HepG2 (cell line): ENCODE data around the gene CLIC2. TPM values are rescaled to one million over a fixed set of nuclear protein-coding genes. Genes with fewer than 3 reads are reported as not detected.
"Not testable (repeated sequence)": the region's sequence is repeated elsewhere in the genome, so short reads cannot be mapped to it uniquely, and the experiment has no call there.

Experiments used
- ATAC-seq: fragments of 200-7000 bp; cut with Tn5 transposase; 3 replicates; pipeline ENCODE4 v1.9.1; 2020; ENCODE audit warnings: mild to moderate bottlenecking, moderate library complexity
- BruUV-seq: library from RNA; stranded (reverse); fragments of 400-500 nt; replicated peaks from 2 replicates; lab custom pipeline; 2021; lab: Mats Ljungman, UMichigan
- CTCF ChIA-PET: fragments of 300-600 bp; formaldehyde crosslinking; extraction: SDS; loops from one replicate; lab custom pipeline; 2021; ENCODE audit warnings: low total read pairs, inconsistent platforms, low intra/inter-chr PET ratio; lab: Yijun Ruan, JAX
- POLR2A ChIA-PET: fragments of 350-600 bp; sonication (Branson Sonifier 250); formaldehyde crosslinking; loops from one replicate; lab custom pipeline; 2020; ENCODE audit warnings: antibody characterized with exemption, inconsistent platforms; lab: Yijun Ruan, JAX
- DNase-seq: peaks from one replicate; pipeline ENCODE4 v3.0.0-alpha.2; 2015; ENCODE audit warnings: low spot score
- FAIRE-seq: peaks from 3 replicates; lab custom pipeline; 2011; peaks lifted over from hg19 to GRCh38; lab: Jason Lieb, UNC
- H2AFZ ChIP-seq: one replicate; pipeline ENCODE4 v1.6.1; 2011; ENCODE audit warnings: low read length, inconsistent platforms
- H3K27ac ChIP-seq: fragments of 300-600 bp; 3 replicates; pipeline ENCODE4 v1.8.0; 2011; ENCODE audit warnings: mixed run types, mild to moderate bottlenecking, mixed read lengths, low read length, inconsistent platforms; ENCODE audit not compliant: insufficient read depth; ENCODE audit errors: extremely low read length
- H3K27me3 ChIP-seq, 2 experiments: fragments of 200-600 bp in 1 of 2; 2 replicates in 1 of 2; 3 replicates in 1 of 2; pipeline versions ENCODE4 v1.6.0 to v1.8.0; 2011; ENCODE audit warnings: low read length in 2 of 2, mild to moderate bottlenecking in 2 of 2, moderate library complexity in 2 of 2, inconsistent platforms in 1 of 2; ENCODE audit not compliant: insufficient read depth in 2 of 2, control insufficient read depth in 1 of 2
- H3K36me3 ChIP-seq, 2 experiments: fragments of 200-600 bp in 1 of 2; replicated peaks in 1 of 2; 2 replicates in 1 of 2; 3 replicates in 1 of 2; pipeline versions ENCODE4 v1.5.1 to v1.8.0; 2011; ENCODE audit warnings: low read length in 2 of 2, inconsistent platforms in 1 of 2; ENCODE audit not compliant: insufficient read depth in 2 of 2, control insufficient read depth in 1 of 2
- H3K4me1 ChIP-seq: 2 replicates; pipeline ENCODE4 v1.5.1; 2012; ENCODE audit warnings: low read length, inconsistent platforms; ENCODE audit not compliant: insufficient read depth
- H3K4me2 ChIP-seq: 2 replicates; pipeline ENCODE4 v1.6.0; 2011; ENCODE audit warnings: low read depth, low read length, inconsistent platforms
- H3K4me3 ChIP-seq, 3 experiments: fragments of 200-600 bp in 1 of 3; sonication (generic), shearing (Covaris generic) in 1 of 3; replicated peaks in 1 of 3; 2 replicates each; pipeline ENCODE4 v1.5.1; 2011 to 2016; ENCODE audit warnings: low read length in 3 of 3, inconsistent platforms in 2 of 3, low read depth in 2 of 3, mild to moderate bottlenecking in 2 of 3, control low read depth in 1 of 3, mixed read lengths in 1 of 3; ENCODE audit not compliant: insufficient read depth in 1 of 3
- H3K79me2 ChIP-seq: one replicate; pipeline ENCODE4 v1.6.1; 2011; ENCODE audit warnings: low read length, inconsistent platforms; ENCODE audit not compliant: insufficient read depth
- H3K9ac ChIP-seq: 2 replicates; pipeline ENCODE4 v1.6.0; 2011; ENCODE audit warnings: mild to moderate bottlenecking, low read depth, low read length, inconsistent platforms; ENCODE audit not compliant: insufficient read depth
- H3K9me3 ChIP-seq: 2 replicates; pipeline ENCODE4 v1.5.1; 2012; ENCODE audit warnings: mild to moderate bottlenecking, low read length
- H4K20me1 ChIP-seq: 2 replicates; pipeline ENCODE4 v1.6.0; 2011; ENCODE audit warnings: inconsistent platforms, mild to moderate bottlenecking, low read length, moderate library complexity; ENCODE audit not compliant: insufficient read depth
- CHCHD3 ChIP-seq: sonication (generic); formaldehyde crosslinking; IDR thresholded peaks from 2 replicates; pipeline ENCODE4 v1.8.0; 2022; ENCODE audit warnings: mild to moderate bottlenecking, missing genetic modification reagents, moderate library complexity
- ELF3 ChIP-seq: IDR thresholded peaks from 2 replicates; pipeline ENCODE4 v1.6.1; 2016; ENCODE audit warnings: missing genetic modification reagents, missing compliant biosample characterization
- MAFK ChIP-seq, 2 experiments: IDR thresholded peaks in 1 of 2; conservative IDR thresholded peaks in 1 of 2; 2 replicates each; pipeline ENCODE4 v1.6.1; 2011; ENCODE audit warnings: improper control_type of control experiment in 2 of 2, low read length in 2 of 2
- NFATC3 ChIP-seq: sonication (generic); formaldehyde crosslinking; IDR thresholded peaks from 2 replicates; pipeline ENCODE4 v1.5.1; 2020; ENCODE audit warnings: mild to moderate bottlenecking, missing genetic modification reagents
- TBL1XR1 ChIP-seq: fragments of 150-350 bp; IDR thresholded peaks from 2 replicates; pipeline ENCODE4 v1.6.1; 2014; ENCODE audit warnings: borderline replicate concordance, low read length; ENCODE audit not compliant: partially characterized antibody
- TFDP1 ChIP-seq: IDR thresholded peaks from 2 replicates; pipeline ENCODE4 v1.6.1; 2016; ENCODE audit warnings: missing compliant biosample characterization, missing genetic modification reagents, borderline replicate concordance
- ZNF530 ChIP-seq: sonication (generic); formaldehyde crosslinking; IDR thresholded peaks from 2 replicates; pipeline ENCODE4 v1.5.0; 2020; ENCODE audit warnings: low read depth, mild to moderate bottlenecking, missing genetic modification reagents
- ZNF549 ChIP-seq: sonication (generic); formaldehyde crosslinking; IDR thresholded peaks from 2 replicates; pipeline ENCODE4 v1.5.0; 2020; ENCODE audit warnings: missing genetic modification reagents
- ZNF564 ChIP-seq: sonication (generic); formaldehyde crosslinking; IDR thresholded peaks from 2 replicates; pipeline ENCODE4 v1.8.1; 2023; ENCODE audit warnings: mild to moderate bottlenecking, missing genetic modification reagents
- WGBS: methylation state at CpG from one replicate; pipeline ENCODE4 v1.1.6; 2017; ENCODE audit warnings: low lambda C conversion rate; 5-methylcytosine and 5-hydroxymethylcytosine counted together
- in situ Hi-C: cut with HindIII; loops from 2 replicates; pipeline ENCODE4 v1.10.0; 2017; ENCODE audit warnings: low pct_unique_long_range_greater_than_20kb; ENCODE audit not compliant: extremely low pct_ligation_motif_present
- intact Hi-C: fragments of 100-400 bp; cut with micrococcal nuclease; formaldehyde crosslinking; loops from one replicate; pipeline ENCODE4 v1.10.0; 2022; ENCODE audit not compliant: unreplicated experiment
- polyA plus RNA-seq, 8 experiments: library from polyadenylated mRNA; depleted of rRNA in 3 of 8; stranded (reverse) in 7 of 8; unstranded in 1 of 8; fragments of >200 nt; fragmentation: Illumina TruSeq in 4 of 8; extraction: Trizol in 4 of 8; gene quantifications; 2 replicates each; pipeline versions ENCODE4 v1.2.1 to v1.2.3, GENCODE V29; 2011 to 2016; ENCODE audit warnings: low read depth in 4 of 8, missing spikeins in 1 of 8, mixed read lengths in 1 of 8; ENCODE audit not compliant: insufficient read depth in 1 of 8
- total RNA-seq, 5 experiments: library from RNA; depleted of rRNA; stranded (reverse); fragments of >200 nt; fragmentation: Illumina TruSeq; extraction: Trizol; gene quantifications; 2 replicates each; pipeline ENCODE4 v1.2.3, GENCODE V29; 2016; ENCODE audit warnings: low read depth in 1 of 5

Gene CLIC2
- total and polyA plus RNA-seq, 2 of the 13 experiments (the other 11 are each of a cell fraction or from before 2014, with no cell fraction given) = 0.24 to 0.25 TPM

GRCh38 chrX:155279873-155280272 lies 54.5 kb downstream of the CLIC2 start:
- H3K9ac ChIP-seq = no peak overlapping the region
- H4K20me1 ChIP-seq = no peaks in the 10 kb centered on the region
- POLR2A ChIA-PET = no interaction called here
- DNase-seq (no peak), FAIRE-seq (no peak), ATAC-seq (no peak)
- no peak for TF ChIP-seq TFDP1 (CRISPR knock-in tag)
- no peak for TF ChIP-seq TBL1XR1
- no peak for TF ChIP-seq ZNF549 (CRISPR knock-in tag)
- TF ChIP-seq CHCHD3 (CRISPR knock-in tag) = no peak
- no peak for TF ChIP-seq NFATC3 (CRISPR knock-in tag)
- no peak for TF ChIP-seq ZNF530 (CRISPR knock-in tag)
- intact Hi-C loops = no loop called here
- H3K36me3 ChIP-seq = no peaks in the 10 kb centered on the region
- BruUV-seq = no TSS peak
- no peaks in the 10 kb centered on the region for H3K4me1 ChIP-seq
- H3K79me2 ChIP-seq = no peaks in the 10 kb centered on the region
- H3K4me3 ChIP-seq = no peak overlapping the region
- in situ Hi-C loops = no loop called here
- H3K27ac ChIP-seq = no peak overlapping the region
- no peak overlapping the region for H2AFZ ChIP-seq
- H3K27me3 ChIP-seq = no peaks in the 10 kb centered on the region
- CTCF ChIA-PET = no interaction called here
- no peaks in the 10 kb centered on the region for H3K9me3 ChIP-seq
- no peak overlapping the region for H3K4me2 ChIP-seq
- 100% methylated on average over 1 of the region's 1 CpG for WGBS

GRCh38 chrX:155270969-155271368 lies 63.4 kb downstream of the CLIC2 start:
- DNase-seq (no peak), FAIRE-seq (no peak)
- intact Hi-C loops = no loop called here

GRCh38 chrX:155267995-155268394 lies 66.4 kb downstream of the CLIC2 start:
- H3K27ac ChIP-seq, H3K79me2 ChIP-seq, H3K4me3 ChIP-seq, H2AFZ ChIP-seq, DNase-seq, H3K27me3 ChIP-seq, ATAC-seq, H3K9ac ChIP-seq, H3K36me3 ChIP-seq, intact Hi-C loops, H3K4me1 ChIP-seq, CTCF ChIA-PET, BruUV-seq, H3K9me3 ChIP-seq, POLR2A ChIA-PET, FAIRE-seq, H4K20me1 ChIP-seq, H3K4me2 ChIP-seq, in situ Hi-C loops: not testable (repeated sequence)
- 0% methylated on average over 1 of the region's 1 CpG for WGBS

More at GRCh38 chrX:155270969-155271368, 63.4 kb downstream of the CLIC2 start:
- H3K36me3 ChIP-seq = no peaks in the 10 kb centered on the region
- H3K4me1 ChIP-seq = no peaks in the 10 kb centered on the region
- in situ Hi-C loops = no loop called here
- ATAC-seq = no peak
- no peaks in the 10 kb centered on the region for H3K79me2 ChIP-seq
- CTCF ChIA-PET = no interaction called here
- no peaks in the 10 kb centered on the region for H4K20me1 ChIP-seq
- H3K4me2 ChIP-seq = no peak overlapping the region
- no peak overlapping the region for H2AFZ ChIP-seq
- no peak overlapping the region for H3K4me3 ChIP-seq
- BruUV-seq = no TSS peak
- H3K9ac ChIP-seq = no peak overlapping the region
- H3K9me3 ChIP-seq = no peaks in the 10 kb centered on the region
- TF ChIP-seq ELF3 (no peak), MAFK (conservative IDR thresholded peaks at IDR 0.05 in 1 of 2, IDR thresholded peaks at IDR 0.05 in 1 of 2; ENCODE audit: low read length in 2 of 2) (peak in 1 of 2 experiments; percentile 23; a peak in 1 of 4 replicates), ZNF564 (CRISPR knock-in tag) (no peak)
- POLR2A ChIA-PET = no interaction called here
- H3K27ac ChIP-seq = no peak overlapping the region
- no peaks in the 10 kb centered on the region for H3K27me3 ChIP-seq
- 0% methylated on average over 1 of the region's 1 CpG for WGBS
